Immature natural killer cell (primary cell): Measurements from ENCODE around the gene PNCK. TPM values are rescaled to one million over a fixed set of nuclear protein-coding genes. Genes with fewer than 3 reads are reported as not detected.
A peak's percentile ranks its signal among the peaks of the same experiment; 100 is the strongest.
"Not testable (repeated sequence)": the region's sequence is repeated elsewhere in the genome, so short reads cannot be mapped to it uniquely, and the experiment has no call there.

ENCODE experiments used
- DNase-seq, 3 donors: peaks; one replicate each; pipeline ENCODE4 v3.0.0; 2022; ENCODE audit warnings: mixed read lengths in 1 of 3
- H3K27ac Mint-ChIP-seq, 6 donors: one replicate each; pipeline ENCODE4 v1.8.0; 2020; ENCODE audit warnings: mixed read lengths in 6 of 6, mild to moderate bottlenecking in 5 of 6, inconsistent platforms in 4 of 6, moderate library complexity in 3 of 6
- H3K27me3 Mint-ChIP-seq, 3 donors: one replicate each; pipeline ENCODE4 v1.8.0; 2020 to 2021; ENCODE audit warnings: low read depth in 3 of 3, mild to moderate bottlenecking in 3 of 3, mixed read lengths in 3 of 3, moderate library complexity in 3 of 3, inconsistent platforms in 1 of 3
- H3K36me3 Mint-ChIP-seq, 3 donors: one replicate each; pipeline ENCODE4 v1.8.0; 2020; ENCODE audit warnings: mixed read lengths in 3 of 3, inconsistent platforms in 2 of 3, mild to moderate bottlenecking in 2 of 3
- H3K4me1 Mint-ChIP-seq, 2 donors: one replicate each; pipeline ENCODE4 v1.8.0; 2020; ENCODE audit warnings: inconsistent platforms in 2 of 2, mild to moderate bottlenecking in 2 of 2, mixed read lengths in 2 of 2, moderate library complexity in 1 of 2
- H3K4me3 Mint-ChIP-seq, 5 donors: one replicate each; pipeline ENCODE4 v1.8.0; 2020; ENCODE audit warnings: mild to moderate bottlenecking in 5 of 5, mixed read lengths in 5 of 5, inconsistent platforms in 3 of 5, moderate library complexity in 3 of 5
- H3K9me3 Mint-ChIP-seq, 6 donors: one replicate each; pipeline ENCODE4 v1.8.0; 2020; ENCODE audit warnings: mild to moderate bottlenecking in 6 of 6, mixed read lengths in 6 of 6, inconsistent platforms in 4 of 6, moderate library complexity in 3 of 6
- polyA plus RNA-seq, 3 donors: library from polyadenylated mRNA; unstranded; fragments of 300-500 nt; fragmentation: Illumina TruSeq; gene quantifications; one replicate each; pipeline ENCODE4 v1.2.3, GENCODE V29; 2021

The PNCK gene
- polyA plus RNA-seq, result not detected

- no peak within 1 kb of the TSS for H3K27ac Mint-ChIP-seq
Measured at GRCh38 chrX:153673428-153674218, at the start of gene PNCK. TSS of gene PNCK (minus strand) at chrX:153673813. CDS start at chrX:153673076, 737 bp downstream.

GRCh38 chrX:153722704-153723350, 49.2 kb upstream of the PNCK start:
- H3K27me3 Mint-ChIP-seq, result peaks cover 0 to 5% (median 3%) of the 10 kb centered on the region in 3 donors
- peak overlapping the region; percentile 65 to 90 (median 86) for H3K27ac Mint-ChIP-seq
- peaks cover 28 to 37% of the 10 kb centered on the region in 2 donors for H3K4me1 Mint-ChIP-seq
- peak overlapping the region; percentile 84 to 92 (median 86) for H3K4me3 Mint-ChIP-seq
- DNase-seq, result no peak
- H3K36me3 Mint-ChIP-seq, result peaks cover 0 to 3% (median 0%) of the 10 kb centered on the region in 3 donors
- H3K9me3 Mint-ChIP-seq, result no peaks in the 10 kb centered on the region

More at GRCh38 chrX:153673428-153674218, at the start of gene PNCK:
- peak within 1 kb of the TSS in 1 of 5 donors; percentile 32 for H3K4me3 Mint-ChIP-seq
- H3K36me3 Mint-ChIP-seq, result no peaks in the 10 kb centered on the region
- H3K4me1 Mint-ChIP-seq, result peaks cover 0 to 1% of the 10 kb centered on the region in 2 donors
- DNase-seq, result no peak
- peaks cover 1 to 17% (median 6%) of the 10 kb centered on the region in 3 donors for H3K27me3 Mint-ChIP-seq
- no peaks in the 10 kb centered on the region for H3K9me3 Mint-ChIP-seq

- no peak for DNase-seq
- Mint-ChIP-seq H3K9me3 (no peaks in the 10 kb centered on the region), H3K4me3 (no peak overlapping the region), H3K27ac (no peak overlapping the region), H3K4me1 (peaks cover 17 to 19% of the 10 kb centered on the region in 2 donors), H3K27me3 (peaks cover 0 to 2% (median 0%) of the 10 kb centered on the region in 3 donors), H3K36me3 (peaks cover 0 to 6% (median 0%) of the 10 kb centered on the region in 3 donors)
Measured at GRCh38 chrX:153719701-153720100, 46.1 kb upstream of the PNCK start.

- peaks cover 0 to 8% (median 1%) of the 10 kb centered on the region in 3 donors for H3K36me3 Mint-ChIP-seq
- H3K27ac Mint-ChIP-seq, result no peak overlapping the region
- peaks cover 17 to 19% of the 10 kb centered on the region in 2 donors for H3K4me1 Mint-ChIP-seq
- peaks cover 0 to 3% (median 0%) of the 10 kb centered on the region in 3 donors for H3K27me3 Mint-ChIP-seq
- no peak overlapping the region for H3K4me3 Mint-ChIP-seq
- no peaks in the 10 kb centered on the region for H3K9me3 Mint-ChIP-seq
- no peak for DNase-seq
Measured at GRCh38 chrX:153719238-153719637, 45.6 kb upstream of the PNCK start.

DNA sequence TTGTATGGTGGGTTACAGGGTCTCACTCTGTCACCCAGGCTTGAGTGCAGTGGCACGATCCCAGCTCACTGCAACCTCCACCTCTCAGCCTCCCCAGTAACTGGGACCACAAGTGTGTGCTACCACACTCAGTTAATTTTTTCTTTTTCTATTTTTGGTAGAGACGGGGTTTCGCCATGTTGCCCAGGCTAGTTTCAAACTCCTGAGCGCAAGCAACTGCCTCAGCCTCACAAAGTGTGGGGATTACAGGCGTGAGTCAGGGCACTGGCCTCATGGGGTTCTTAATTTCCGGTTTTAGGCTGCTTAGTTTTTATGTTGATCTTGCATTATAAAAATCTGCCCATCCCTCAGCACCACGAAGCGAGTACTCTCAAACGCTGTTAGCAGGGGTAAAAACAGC, 43.8 kb upstream of the PNCK start:
- Mint-ChIP-seq H3K4me3 (no peak overlapping the region), H3K36me3 (peaks cover 3 to 16% (median 5%) of the 10 kb centered on the region in 3 donors), H3K9me3 (no peaks in the 10 kb centered on the region), H3K27me3 (peaks cover 0 to 4% (median 0%) of the 10 kb centered on the region in 3 donors), H3K4me1 (peaks cover 7 to 9% of the 10 kb centered on the region in 2 donors), H3K27ac (no peak overlapping the region)
- DNase-seq, result no peak

- Mint-ChIP-seq H3K4me1 (peaks cover 0 to 2% of the 10 kb centered on the region in 2 donors), H3K4me3 (no peak overlapping the region), H3K36me3 (peaks cover 3 to 16% (median 5%) of the 10 kb centered on the region in 3 donors), H3K9me3 (no peaks in the 10 kb centered on the region), H3K27me3 (peaks cover 0 to 4% (median 1%) of the 10 kb centered on the region in 3 donors), H3K27ac (no peak overlapping the region)
- DNase-seq, result no peak
Measured at GRCh38 chrX:153714256-153714655, 40.6 kb upstream of the PNCK start.

DNA sequence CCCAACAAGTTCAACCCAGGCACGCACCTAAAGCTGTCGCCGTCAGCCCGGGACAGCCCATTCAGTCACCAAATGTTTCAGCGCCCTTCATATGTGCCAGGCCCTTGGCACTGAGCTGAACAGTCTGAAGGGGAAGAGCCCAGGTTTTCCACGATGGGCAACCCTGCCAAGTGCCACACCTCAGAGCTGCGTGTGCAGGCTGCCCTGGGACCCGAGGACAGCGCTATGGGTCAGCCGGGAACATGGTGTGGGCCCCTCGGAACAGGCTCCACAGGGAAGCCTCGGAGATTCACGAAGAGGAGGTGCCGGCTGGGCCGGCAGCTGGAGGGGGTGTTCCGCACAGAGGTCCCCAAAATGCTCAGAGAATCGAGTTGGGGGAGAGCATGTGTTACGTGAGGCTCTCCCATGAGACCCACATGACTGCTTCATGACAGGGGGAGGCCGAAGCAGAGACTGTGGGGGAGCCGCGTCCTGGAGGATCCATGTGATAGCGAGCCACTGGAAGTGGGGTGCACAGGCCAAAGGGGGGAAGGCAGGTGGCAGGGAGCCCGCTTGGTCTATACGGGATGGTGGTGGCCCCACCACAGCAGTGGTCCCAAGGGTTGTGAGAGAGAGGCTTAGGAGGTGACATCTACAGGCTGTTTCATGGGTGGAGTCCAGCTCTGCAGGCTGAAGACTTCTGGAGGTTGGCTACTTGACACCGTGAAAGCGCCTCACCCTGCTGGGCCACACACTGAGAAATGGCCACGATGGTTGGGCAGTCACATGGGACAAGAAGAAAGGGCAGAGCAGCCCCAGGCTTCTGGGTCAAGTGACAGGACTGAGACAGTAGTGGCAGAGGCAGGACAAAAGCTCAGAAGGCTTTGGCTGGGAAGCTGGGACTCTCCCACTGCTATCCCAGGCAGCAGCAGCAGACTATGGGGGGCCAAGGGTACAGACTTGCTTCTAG, 36.4 kb upstream of the PNCK start:
- Mint-ChIP-seq H3K27me3 (peaks cover 0 to 2% (median 1%) of the 10 kb centered on the region in 3 donors), H3K27ac (no peak overlapping the region), H3K4me1 (peaks cover 0 to 3% of the 10 kb centered on the region in 2 donors), H3K9me3 (no peaks in the 10 kb centered on the region), H3K36me3 (peaks cover 3 to 10% (median 5%) of the 10 kb centered on the region in 3 donors), H3K4me3 (no peak overlapping the region)
- no peak for DNase-seq

- no peak overlapping the region for H3K4me3 Mint-ChIP-seq
- H3K27me3 Mint-ChIP-seq, result peaks cover 0 to 3% (median 0%) of the 10 kb centered on the region in 3 donors
- H3K36me3 Mint-ChIP-seq, result peaks cover 0 to 4% (median 3%) of the 10 kb centered on the region in 3 donors
- H3K27ac Mint-ChIP-seq, result no peak overlapping the region
- no peaks in the 10 kb centered on the region for H3K9me3 Mint-ChIP-seq
- DNase-seq, result no peak
- peaks cover 0 to 3% of the 10 kb centered on the region in 2 donors for H3K4me1 Mint-ChIP-seq
Measured at GRCh38 chrX:153708415-153708814, 34.8 kb upstream of the PNCK start.

DNA sequence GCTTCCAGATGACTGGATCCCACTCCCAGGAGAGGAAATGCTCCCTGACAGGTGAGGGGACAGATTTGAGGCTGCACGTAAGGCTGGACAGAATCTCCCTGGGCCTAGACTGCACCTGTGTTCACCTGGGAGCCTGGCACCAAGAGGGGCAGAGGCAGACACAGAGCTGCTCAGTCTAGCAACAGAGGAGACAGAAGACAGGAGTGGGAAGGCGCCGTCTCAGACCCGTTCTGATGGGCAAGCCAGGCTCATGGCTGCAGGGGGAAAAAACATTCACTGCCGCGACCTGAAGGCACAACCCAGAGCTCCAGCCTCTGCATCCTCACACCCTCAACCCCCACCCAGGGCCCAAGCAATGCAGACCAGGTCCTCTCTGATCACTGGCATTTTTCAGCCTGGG, 33.8 kb upstream of the PNCK start:
- no peak for DNase-seq
- H3K27me3 Mint-ChIP-seq, result peaks cover 0 to 3% (median 0%) of the 10 kb centered on the region in 3 donors
- H3K4me1 Mint-ChIP-seq, result peaks cover 0 to 3% of the 10 kb centered on the region in 2 donors
- no peaks in the 10 kb centered on the region for H3K9me3 Mint-ChIP-seq
- no peak overlapping the region for H3K4me3 Mint-ChIP-seq
- H3K36me3 Mint-ChIP-seq, result no peaks in the 10 kb centered on the region
- H3K27ac Mint-ChIP-seq, result no peak overlapping the region

DNA sequence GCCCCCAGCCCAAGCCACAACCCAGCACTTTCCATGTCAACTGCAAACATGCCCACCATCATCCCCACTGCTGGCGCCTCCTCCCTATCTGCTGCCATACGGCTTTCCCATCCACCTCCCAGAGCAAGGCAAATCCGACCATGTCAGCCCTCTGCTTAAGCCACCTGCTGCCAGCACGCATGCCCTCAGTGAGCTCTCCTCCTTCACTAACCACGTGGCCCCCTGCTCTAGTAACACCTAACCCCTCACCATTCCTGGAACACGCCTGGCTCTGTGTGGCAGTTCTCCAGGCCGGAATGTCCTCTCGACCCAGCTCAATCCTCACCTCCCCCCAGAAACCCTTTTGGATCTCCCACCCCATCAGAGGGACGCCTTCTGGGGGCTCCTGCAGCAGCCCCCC, 33.2 kb upstream of the PNCK start:
- Mint-ChIP-seq H3K9me3 (no peaks in the 10 kb centered on the region), H3K27me3 (peaks cover 0 to 2% (median 2%) of the 10 kb centered on the region in 3 donors), H3K27ac (peak overlapping the region in 3 of 6 donors; percentile 7 to 67 (median 62)), H3K36me3 (no peaks in the 10 kb centered on the region), H3K4me3 (no peak overlapping the region), H3K4me1 (peaks cover 0 to 3% of the 10 kb centered on the region in 2 donors)
- no peak for DNase-seq

DNA sequence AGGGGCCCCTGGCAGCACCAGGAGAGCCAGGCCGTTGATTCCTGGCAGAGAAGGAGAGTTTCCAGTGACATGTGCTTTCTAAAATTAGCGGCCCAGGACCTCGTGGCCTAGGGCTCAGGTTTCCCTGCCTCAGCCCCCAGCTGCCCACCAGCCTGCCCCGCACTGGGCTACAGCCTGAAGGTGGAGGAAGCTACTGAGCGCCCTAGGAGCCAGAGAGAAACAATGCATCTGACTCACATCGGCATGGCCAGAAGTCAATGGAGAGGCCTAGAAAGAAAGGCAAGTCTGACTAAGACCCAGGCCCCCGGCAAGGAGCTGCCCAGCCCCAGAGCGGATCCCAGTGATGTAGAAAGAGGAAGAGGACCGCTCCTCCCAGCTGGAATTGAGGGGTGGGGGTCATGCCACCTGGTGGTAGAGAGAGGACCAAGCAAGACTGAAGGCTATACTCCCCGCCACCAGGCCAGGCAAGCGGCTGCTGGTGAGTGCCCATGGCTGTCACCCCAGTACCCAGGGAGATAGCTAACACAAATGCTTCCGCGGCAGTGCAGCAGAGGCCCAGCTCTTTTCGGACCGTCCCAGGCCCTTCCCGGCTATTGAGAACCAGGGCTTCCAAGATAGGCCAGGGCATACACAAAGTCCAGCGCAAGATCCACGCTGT, 31.9 kb upstream of the PNCK start:
- not testable (repeated sequence) for H3K4me3 Mint-ChIP-seq, H3K27me3 Mint-ChIP-seq, DNase-seq, H3K9me3 Mint-ChIP-seq, H3K4me1 Mint-ChIP-seq, H3K36me3 Mint-ChIP-seq, H3K27ac Mint-ChIP-seq

DNA sequence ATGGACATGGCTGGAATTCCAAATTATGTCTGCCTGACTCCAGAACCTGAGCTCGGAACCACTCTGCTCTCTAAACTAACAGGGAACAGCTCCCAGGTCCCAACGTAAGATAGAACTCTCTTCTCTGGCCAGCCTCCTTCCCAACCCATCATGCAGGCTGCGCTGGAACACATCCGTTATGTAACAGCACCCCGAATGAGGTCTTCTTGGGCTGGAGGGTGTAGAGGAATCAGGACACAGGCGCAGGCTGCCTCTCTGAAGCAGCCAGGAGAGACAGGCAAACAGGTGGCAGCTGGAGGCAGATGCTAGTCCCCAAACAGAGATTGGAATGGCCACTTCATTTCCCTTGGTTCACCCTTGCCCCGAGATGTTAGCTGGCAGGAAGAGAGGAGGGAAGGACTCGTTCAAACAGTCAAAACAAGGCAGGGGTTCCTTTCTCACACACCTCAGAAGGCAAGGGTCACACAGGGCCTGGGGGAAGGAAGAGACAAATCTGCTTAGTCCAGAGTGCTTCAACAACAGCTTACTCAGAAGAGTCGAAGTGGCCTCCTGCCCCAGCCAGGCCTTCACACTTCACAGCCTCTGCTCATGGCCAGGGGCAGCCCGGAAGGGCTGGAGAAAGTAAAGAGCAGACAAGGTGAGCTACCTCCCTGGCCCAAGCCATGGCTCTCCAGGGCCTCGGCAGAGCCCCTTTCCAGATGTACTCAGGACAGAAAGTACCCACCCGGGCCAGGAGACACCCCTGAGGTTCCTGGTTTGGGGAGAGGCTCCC, 31.2 kb upstream of the PNCK start:
- not testable (repeated sequence) for H3K4me3 Mint-ChIP-seq, H3K27me3 Mint-ChIP-seq, H3K27ac Mint-ChIP-seq, H3K36me3 Mint-ChIP-seq, H3K9me3 Mint-ChIP-seq, DNase-seq, H3K4me1 Mint-ChIP-seq
